Activated CD4-positive, alpha-beta T cell treated with anti-CD3 and anti-CD28 coated beads, Interleukin-2, amount 50 U/mL, for 4 hours (primary cell): ENCODE measurements around the gene ZNF814.
"Not testable (repeated sequence)": the region's sequence is repeated elsewhere in the genome, so short reads cannot be mapped to it uniquely, and the experiment has no call there.

Experiments used
- DNase-seq, 2 experiments: peaks; one replicate each; pipeline ENCODE4 v3.0.0-alpha.2; 2020

ZNF814 gene

GRCh38 chr19:57815247-57816075 is 73.4 kb downstream of the ZNF814 start:
- DNase-seq = no peak

GRCh38 chr19:57814505-57815246 is 74.2 kb downstream of the ZNF814 start, which contains the start of gene ZNF552:
Gene ZNF552, minus strand, starts transcription at chr19:57814913. Its CDS starts 170 bp downstream, at chr19:57814743.
- peak; percentile 64 to 67 for DNase-seq

DNA sequence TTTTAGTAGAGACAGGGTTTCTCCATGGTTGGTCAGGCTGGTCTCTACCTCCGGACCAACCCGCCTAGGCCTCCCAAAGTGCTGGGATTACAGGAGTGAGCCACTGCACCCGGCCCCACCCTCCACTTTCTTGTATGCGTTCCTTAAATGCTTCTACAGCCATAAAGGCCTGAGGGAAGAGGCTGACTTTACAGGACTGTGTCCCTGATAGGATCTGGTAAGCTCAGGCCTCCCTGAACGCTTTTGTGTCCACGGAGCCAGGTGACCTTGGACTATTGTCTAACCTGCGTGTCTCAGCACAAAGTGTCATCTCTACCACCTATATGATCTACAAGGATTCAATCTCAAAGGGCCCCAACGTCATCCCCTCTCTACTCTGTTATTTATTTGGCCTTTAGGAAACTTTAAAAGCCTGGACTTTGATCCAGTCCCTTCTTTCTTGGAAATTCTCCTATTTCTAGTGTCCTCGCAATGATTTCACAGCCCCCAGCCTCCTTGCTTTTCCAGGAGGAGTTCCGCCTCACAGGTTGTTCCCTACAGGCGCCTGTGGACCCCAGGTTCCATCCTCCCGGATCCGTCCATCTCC is 74.8 kb downstream of the ZNF814 start:
- DNase-seq = no peak

GRCh38 chr19:57812975-57813820 is 75.6 kb downstream of the ZNF814 start:
- not testable (repeated sequence) for DNase-seq

DNA sequence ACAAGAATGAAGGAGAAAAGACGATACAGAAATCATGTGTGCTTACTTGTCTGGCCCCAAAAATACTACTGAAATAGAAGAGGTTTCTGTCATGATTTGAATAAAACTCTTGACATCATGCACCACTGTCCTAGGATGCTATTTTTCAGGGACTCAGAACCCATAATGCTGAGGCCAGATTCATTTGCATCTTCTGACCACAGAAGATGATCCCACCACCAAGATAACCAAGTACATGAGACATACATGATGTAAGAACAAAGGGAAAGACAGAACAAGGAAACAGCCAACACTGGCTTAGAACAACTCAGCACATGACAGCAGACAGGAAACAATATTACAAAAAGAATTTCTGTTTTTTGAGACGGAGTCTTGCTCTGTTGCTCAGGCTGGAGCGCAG is 76.6 kb downstream of the ZNF814 start:
- DNase-seq = no peak

DNA sequence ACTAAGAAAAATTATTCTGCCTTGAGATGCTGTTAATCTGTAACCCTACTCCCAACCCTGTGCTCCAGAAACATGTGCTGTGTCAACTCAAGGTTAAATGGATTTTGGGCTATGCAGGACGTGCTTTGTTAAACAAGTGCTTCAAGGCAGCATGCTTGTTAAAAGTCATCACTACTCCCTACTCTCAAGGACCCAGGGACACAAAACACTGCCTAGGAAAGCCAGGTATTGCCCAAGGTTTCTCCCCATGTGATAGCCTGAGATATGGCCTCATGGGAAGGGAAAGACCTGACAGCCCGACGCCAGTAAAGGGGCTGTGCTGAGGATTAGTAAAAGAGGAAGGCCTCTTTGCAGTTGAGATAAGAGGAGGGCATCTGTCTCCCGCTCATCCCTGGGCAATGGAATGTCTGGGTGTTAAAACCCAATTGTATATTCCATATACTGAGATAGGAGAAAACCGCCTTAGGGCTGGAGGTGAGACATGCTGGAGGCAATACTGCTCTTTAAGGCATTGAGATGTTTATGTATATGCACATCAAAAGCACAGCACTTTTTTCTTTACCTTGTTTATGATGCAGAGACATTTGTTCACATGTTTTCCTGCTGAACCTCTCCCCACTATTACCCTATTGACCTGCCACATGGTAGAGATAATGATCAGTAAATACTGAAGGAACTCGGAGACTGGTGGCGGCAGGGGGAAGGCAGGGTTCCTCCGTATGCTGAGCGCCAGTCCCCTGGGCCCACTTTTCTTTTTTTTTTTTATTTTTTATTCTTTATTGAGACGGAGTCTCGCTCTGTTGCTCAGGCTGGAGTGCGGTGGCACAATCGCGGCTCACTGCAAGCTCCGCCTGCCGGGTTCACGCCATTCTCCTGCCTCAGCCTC is 78.2 kb downstream of the ZNF814 start:
- DNase-seq = not testable (repeated sequence)

DNA sequence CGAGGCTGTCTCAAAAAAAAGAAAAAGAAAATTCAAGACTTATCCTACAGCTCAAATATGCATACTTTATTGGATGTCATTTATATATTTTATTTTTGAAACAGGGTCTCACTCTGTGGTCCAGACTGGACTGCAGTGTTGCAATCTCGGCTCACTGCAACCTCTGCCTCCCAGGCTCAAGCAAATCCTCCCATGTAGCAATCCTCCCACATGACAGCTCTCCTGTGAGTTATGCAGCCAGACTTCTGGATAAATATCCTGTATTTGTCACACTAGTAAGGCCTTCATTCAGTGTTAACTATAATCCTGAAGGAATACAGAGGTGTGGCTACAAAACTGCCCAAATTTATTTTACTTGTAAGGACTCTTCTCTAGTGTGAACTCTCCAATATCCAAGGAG is 81.3 kb downstream of the ZNF814 start:
- no peak for DNase-seq

DNA sequence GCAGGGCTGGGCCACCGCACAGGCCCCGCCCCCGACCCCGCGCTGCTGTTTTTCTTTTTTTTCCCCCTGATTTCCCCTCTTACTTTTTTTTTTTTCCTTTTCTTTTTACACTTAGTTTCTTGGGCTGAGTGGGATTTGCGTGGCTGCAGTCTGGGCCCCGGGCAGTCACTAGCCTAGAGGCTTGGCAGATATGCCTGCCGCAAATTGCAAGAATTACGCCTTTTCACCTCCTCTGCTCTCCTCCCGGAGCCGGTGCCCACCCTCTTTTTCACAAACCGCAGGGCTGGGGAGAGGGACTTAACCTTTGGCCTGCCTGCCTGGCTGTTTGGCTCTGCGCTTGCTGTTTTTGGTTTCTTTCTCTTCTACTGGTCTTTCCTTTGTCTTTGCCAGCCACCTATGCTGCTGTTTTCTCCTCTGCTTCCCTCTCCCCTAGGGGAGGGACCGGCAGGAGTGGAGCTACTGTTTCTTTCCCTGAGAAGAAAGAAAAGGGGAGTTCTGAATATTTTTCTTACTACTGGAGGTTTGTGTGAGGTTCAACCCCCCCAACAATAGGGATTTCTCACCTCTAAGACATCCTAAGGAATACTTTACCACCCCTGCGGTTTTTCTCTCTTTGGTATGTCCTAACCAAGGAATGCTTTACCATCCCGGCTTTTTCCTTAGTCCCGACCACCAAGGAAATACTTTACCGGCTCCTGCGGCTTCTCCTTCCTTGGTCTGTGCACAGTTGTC is 85.1 kb downstream of the ZNF814 start:
- DNase-seq = no peak

DNA sequence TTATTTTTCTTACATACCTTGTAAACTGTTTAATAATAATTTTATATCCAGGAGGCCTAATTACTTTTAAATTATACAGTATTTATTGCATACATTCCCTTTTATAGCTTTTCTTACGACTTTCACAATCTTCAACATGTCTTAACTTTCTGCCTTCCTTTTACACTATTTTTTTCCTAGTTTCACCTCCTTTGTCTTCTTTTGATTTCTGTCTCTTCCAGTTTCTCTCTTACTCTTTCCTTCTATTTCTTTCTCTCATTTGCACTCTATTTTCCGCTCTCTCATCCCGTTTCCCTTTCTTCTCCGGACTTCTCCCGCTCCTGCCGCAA is 85.6 kb downstream of the ZNF814 start:
- DNase-seq = no peak

DNA sequence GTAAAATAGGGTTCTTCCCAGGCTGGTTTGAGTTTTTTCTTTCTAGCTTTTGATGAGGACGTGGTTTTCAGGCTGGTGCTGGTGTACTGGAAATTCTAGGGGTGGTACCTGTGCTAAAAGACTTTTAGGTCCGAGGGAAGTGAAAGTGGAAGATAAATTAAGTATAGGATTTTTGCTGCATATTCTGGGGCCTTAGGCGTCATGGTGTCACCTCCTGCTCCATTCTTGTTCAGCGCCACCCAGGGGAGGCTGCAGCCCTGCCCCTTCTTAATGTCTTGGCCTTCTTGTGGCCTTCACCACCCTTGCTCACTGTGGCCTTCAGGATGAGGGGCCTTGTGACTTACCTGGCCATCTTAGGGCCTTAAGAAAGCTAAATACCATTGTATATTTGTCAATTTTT is 86.6 kb downstream of the ZNF814 start:
- no peak for DNase-seq

- DNase-seq = no peak
These were observed 88.1 kb downstream of the ZNF814 start for GRCh38 chr19:57800696-57801095.
